NCI-H1417 treated with DMSO at 0.1 percent for 48 hours (cell line): ENCODE data around the gene KRTCAP2.
"Not testable (repeated sequence)": the region's sequence is repeated elsewhere in the genome, so short reads cannot be mapped to it uniquely, and the experiment has no call there.

Experiments
- DNase-seq: peaks from one replicate; lab custom pipeline; 2025; lab: John Stamatoyannopoulos, UW

KRTCAP2 gene

GRCh38 chr1:155199792-155200191 lies 26.7 kb upstream of the KRTCAP2 start:
- DNase-seq, result no peak

DNA sequence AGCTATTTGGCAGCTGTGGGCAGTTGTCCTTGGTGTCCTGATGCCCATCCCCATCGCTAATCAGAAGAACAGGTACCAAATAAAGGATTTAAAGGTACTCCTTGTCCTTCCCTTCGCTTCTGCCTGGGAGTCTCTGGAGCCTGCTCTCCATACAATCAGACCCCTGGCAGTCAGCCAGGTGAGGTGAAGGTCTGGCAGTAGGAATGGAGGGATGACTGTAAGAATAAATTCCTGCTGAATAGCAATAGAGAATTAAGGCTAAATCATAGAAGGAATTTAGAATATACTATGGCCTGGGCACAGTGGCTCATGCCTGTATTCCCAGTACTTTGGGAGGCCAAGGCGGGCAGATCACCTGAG lies 25.4 kb upstream of the KRTCAP2 start:
- no peak for DNase-seq

GRCh38 chr1:155197901-155198546 lies 24.9 kb upstream of the KRTCAP2 start:
- DNase-seq, result no peak

DNA sequence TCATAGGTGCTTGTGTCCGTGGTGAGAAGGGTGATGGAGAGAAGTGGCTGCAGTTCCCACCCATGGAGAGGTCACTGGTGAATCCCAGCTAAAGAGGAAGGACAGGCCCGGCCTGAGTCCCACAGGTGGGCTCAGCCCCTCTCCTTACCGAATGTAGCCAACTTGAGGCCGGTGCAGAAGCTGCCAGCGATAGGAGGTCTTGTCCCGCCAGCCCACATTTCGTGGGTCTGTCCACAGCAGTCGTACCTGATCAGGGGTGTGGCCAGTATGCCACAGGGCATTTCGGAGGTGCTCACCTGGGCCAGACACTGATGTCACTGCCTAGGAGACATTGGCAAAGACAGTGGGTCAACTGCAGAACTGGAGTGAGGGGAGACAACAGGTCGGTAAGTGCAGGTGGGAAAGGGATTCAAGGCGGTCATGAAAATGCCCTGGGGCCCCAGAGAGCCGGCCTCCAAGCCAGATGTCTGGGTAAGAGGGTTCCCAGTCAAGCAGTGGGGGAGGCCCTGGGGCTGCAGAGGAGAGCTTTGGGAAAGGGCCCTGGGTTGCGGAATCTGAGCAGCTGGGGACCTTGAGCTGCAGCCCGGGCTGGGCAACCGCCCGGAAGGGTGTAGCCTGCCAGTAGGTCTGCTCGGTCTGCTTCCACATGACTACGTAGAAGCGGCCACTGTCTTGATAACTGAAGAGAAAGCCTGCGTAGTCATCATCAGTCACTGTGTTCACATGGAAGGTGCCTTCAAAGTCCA lies 24.0 kb upstream of the KRTCAP2 start:
- DNase-seq, result no peak

- DNase-seq, result no peak
Observed at GRCh38 chr1:155196103-155196892, 23.2 kb upstream of the KRTCAP2 start.

DNA sequence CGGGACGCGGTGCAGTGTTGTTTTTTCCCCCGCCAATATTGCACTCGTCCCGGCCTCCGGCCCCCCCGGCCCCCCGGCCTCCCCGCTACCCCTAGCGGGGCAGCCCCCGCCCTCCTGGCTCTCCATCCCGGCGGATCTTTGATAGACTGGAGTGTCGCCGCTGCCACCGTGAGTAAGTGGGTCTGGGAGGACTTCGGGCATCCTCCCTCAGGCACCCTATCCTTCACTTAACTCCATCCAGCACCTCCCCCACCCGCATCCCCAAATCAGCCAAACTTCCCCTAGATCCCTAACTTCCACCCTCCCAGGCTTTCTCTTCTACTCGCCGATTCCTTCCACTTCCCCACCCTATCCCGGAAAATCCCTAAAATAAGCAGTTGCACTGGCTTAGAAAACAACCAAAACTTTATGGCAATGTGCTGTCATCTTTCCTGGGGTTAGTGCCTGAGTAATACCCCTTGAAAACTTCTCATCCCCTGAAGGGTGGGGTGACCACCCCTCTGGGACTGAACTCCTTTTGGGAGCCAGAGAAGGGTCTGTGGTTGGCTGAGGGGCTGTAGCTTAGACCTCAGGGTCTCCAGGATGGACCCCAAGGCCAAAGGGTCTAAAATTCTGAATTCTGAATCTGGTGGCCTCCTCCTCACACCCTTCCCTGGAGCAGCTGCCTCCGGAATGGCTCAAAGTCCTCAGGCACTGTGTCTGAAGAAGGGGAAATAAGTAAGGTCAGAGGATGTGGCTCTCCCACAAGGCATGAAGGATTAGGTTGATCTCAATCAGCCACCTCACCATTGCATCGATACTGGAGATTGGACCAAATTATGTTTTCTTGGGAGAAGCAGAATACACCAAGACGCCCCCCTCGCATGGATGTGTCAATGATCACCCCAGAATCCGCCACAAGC lies 22.3 kb upstream of the KRTCAP2 start:
- DNase-seq, result no peak

DNA sequence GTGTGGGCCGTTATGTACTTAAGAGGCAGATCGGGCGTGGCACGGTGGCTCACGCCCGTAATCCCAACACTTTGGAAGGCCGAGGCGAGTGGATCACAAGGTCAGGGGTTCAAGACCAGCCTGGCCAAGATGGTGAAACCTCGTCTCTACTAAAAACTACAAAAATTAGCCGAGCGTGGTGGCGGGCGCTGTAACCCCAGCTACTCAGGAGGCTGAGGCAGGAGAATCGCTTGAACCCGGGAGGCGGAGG lies 20.8 kb upstream of the KRTCAP2 start:
- DNase-seq, result not testable (repeated sequence)

- DNase-seq, result peak; percentile 13
Observed at GRCh38 chr1:155193275-155193990, 20.3 kb upstream of the KRTCAP2 start.

DNA sequence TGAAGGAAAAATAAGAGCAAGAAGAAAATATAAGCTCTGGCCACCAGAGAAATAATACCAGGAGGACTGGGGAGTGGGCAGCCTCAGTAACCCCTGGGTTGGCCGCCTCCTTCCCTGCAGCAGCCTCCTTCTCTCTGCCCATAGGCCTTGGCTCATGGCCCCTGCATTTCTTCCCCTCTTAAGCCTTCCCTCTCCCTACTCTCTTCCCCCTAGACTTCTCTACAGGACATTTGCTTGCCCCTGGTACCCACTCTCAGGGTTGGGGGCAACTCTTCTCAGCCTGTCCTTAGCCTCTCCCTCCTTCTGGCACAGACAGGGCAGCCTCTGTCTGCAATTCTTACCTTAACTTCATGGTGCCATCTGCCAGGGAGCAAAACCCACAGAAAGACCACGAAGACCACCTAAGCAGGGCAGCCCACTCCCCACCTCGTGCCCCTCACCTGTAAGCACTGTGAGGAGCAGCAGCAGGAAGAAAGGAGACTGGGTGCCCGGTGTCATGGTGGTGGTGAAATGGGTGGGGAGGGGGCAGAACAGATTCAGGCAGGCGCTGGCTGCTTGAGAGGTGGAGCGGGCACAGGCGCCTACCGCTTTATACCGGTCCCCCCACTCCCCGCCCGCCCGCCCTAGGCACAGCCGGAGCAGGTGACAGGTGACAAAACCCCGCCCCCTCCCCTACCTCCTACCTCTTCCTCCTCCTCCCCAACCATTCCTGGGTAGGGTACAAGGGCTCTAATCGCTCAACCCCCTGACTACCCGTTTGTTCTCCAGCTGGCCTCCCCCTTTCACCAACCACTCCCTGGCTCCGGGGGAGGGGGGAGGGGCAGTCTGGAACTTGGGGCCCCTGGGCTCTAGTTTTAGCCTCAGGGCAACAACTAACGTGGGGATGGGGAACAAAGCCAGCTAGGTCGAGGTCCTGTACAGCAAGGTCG lies 19.5 kb upstream of the KRTCAP2 start:
- peak; percentile 2 for DNase-seq

DNA sequence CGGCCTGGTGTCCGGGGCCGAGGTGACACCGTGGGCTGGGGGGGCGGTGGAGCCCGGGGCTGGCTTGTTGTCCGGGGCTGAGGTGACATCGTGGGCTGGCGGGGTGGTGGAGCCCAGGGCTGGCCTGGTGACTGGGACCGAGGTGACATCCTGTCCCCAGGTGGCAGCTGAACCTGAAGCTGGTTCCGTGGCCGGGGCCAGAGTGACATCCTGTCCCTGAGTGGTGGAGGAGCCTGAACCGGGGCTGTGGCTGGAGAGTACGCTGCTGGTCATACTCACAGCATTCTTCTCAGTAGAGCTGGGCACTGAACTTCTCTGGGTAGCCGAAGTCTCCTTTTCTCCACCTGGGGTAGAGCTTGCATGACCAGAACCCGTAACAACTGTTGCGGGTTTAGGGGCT lies 18.8 kb upstream of the KRTCAP2 start:
- no peak for DNase-seq

DNA sequence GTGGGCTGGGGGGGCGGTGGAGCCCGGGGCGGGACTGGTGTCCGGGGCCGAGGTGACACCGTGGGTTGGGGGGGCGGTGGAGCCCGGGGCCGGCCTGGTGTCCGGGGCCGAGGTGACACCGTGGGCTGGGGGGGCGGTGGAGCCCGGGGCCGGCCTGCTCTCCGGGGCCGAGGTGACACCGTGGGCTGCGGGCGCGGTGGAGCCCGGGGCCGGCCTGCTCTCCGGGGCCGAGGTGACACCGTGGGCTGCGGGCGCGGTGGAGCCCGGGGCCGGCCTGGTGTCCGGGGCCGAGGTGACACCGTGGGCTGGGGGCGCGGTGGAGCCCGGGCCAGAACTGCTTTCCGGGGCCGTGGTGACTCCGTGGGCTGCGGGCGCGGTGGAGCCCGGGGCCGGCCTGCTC lies 16.8 kb upstream of the KRTCAP2 start:
- DNase-seq, result not testable (repeated sequence)

- DNase-seq, result no peak
Observed at GRCh38 chr1:155188268-155188667, 15.2 kb upstream of the KRTCAP2 start.

GRCh38 chr1:155187456-155187891 lies 14.4 kb upstream of the KRTCAP2 start:
- no peak for DNase-seq

GRCh38 chr1:155186794-155187455 lies 13.8 kb upstream of the KRTCAP2 start:
- DNase-seq, result no peak

GRCh38 chr1:155186067-155186793 lies 13.1 kb upstream of the KRTCAP2 start:
- no peak for DNase-seq

GRCh38 chr1:155185783-155186066 lies 12.6 kb upstream of the KRTCAP2 start:
- DNase-seq, result no peak

DNA sequence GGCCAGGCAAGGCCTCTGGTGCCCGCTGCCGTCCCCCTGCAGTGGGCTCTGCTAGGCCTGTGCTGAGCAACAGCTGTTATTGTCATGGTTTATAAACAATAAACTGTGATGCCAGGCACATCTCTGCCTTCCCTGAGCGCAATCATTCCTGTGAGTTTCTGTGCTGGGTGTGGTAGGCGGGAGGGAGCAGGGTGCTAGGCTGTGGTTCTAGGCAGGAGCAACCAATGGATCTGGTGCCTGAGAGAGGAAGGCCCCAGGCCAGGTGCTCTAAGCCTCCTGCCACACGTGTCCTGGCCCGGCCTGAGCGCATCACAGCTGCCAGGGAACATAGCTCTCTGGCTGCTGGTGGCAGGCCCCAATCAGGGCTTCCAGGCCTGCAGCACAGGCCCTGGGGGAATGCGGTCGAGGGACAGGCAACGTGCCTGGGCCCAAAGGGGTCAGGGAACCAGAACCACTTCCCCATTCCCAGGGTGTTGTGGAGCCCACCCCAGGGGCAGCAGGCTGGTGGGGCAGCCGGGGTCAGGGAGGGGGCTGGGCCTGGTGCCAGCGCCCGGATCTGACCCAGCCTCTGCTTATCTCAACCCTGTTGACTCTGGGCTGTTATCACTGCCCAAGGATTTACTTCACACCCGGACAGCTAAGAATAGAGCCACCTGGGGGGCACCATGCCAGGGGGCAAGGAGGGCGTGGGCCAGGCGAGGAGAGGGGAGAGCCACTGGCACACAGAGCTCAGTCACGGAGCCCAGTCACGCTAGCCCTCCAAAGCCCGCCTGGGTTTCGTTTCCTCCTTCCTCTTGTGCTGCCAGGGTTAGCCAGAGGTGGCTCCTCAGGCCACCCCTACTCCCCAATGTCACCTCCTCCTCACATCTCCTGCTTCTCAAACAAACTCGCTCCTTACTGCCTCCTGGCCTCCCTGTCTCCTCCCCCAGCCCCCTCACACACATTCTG lies 12.0 kb upstream of the KRTCAP2 start:
- no peak for DNase-seq

- no peak for DNase-seq
Observed at GRCh38 chr1:155184351-155184811, 11.3 kb upstream of the KRTCAP2 start.
